Activated CD4-positive, alpha-beta T cell treated with anti-CD3 and anti-CD28 coated beads, Interleukin-2, amount 50 U/mL, for 1 hour (primary cell): ENCODE results near the gene PRKN.

Source experiments
- DNase-seq: peaks from one replicate; pipeline ENCODE4 v3.0.0-alpha.2; 2020

The PRKN gene

DNA sequence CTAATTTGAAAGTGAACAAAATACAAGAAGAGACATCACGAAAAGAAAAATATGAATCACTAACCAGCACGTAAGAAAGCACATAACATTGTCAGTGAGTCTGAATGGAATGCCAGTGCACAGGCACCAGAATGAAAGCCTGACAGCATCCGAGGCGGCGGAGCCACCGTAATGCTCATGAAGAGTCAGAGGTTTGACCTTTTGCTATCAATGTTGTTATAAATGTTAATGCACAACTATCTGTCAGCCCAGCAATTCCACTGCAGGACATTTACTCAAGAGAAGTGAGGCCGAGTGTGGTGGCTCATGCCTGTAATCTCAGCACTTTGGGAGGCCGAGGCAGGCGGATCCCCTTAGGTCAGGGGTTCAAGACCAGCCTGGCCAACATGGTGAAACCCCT is 562.1 kb downstream of the PRKN start:
- DNase-seq = no peak

DNA sequence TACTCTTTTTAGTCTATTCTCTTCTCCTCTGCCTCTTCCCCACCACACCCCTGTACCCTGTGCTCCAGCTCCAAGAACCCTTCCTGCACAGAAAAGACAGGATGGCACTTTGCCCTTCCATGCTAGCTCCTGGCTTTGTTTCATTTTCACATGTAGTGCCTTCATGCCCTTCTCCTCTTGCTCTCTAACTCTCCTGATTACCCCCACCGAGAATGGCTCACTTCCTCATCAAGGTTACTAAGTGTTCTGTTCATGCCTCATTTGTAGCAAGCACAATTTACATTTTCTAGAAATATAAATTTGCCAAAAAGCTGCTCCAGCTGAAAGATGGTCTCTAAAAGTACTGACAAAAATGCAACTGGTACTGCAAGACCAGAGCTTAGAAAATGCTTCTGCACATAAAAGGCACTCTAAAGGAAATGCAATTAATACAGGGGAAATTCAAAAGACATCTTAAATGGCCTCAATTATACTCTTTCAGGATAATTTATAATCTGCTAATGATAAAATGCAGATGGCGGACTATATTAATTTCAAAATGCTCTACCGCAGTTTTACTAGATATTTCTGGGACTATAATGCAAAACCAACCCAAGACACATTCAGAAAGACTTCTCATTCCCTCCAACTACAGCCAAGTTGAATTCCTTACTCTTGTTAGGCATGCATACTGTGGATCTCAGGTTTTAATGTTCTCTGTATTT is 570.2 kb downstream of the PRKN start:
- DNase-seq = no peak

DNA sequence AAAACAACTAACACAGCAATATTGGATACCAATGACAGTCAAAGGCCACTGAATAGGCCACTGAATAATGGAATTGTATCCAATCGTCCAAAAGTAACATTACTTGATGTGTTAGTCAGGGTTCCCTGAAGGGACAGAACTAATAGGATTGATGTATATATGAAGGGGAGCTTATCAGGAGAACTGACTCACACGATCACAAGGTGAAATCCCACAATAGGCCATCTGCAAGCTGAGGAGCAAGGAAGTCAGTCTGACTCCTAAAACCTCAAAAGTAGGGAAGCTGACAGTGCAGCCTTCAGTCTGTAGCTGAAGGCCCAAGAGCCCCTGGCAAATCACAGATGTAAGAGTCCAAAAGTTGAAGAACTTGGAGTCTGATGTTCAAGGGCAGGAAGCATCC is 571.4 kb downstream of the PRKN start:
- no peak for DNase-seq

DNA sequence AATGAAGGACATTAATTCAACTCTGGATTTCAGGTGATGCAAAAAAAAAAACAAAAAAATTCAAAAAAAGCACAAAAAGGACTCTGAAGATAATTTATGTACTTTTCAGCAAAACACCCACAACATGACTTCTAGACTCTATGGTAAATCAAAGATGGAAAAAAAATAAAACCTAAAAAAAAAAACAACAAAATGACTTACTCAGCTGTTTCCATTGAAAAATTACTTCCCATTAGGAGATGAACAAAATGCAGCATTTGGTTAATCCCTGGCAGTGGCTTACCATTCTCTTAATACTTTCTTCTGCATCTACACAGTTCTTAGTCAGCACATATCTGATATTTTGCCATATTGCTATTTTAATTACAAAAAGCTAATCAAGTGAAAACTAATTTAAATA is 572.6 kb downstream of the PRKN start:
- no peak for DNase-seq

DNA sequence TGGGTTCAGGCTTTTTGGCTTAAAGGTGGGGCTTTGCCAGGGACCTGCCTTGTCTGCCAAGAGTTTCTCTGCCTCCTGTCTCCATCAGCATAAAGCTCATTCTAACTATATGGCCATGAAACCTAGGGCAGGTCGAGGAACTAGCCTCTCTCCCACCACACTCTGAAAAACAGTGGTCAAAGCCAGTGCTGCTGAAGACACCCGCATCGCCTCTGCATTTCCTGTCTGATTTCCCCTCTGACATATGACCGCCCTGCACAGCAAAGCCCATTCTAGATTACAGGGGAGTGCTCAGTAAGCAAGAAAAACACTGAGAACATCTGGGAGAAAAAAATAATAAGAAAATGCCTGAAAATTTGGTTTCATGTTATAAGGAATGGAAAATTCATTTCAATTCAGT is 573.6 kb downstream of the PRKN start:
- DNase-seq = no peak

DNA sequence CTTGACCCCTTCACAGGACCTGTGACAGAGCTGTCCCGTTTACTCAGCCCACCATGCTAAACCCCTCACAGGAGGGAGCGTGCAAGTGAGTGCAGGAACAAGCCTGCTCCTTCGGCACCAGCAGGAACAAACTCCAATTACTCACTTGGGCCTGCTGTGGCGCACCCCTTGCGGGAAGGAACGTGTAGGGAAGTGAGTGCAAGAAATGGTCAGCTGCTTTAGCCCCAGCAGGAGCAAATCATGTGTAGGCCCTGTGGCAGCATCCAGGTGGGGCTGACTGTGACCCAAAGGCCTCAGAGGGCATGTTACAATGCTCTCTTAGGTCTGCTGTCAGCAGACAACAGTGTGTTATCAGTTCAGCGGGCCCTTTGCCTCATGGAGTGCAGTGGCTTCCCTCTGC is 574.4 kb downstream of the PRKN start:
- DNase-seq = no peak

DNA sequence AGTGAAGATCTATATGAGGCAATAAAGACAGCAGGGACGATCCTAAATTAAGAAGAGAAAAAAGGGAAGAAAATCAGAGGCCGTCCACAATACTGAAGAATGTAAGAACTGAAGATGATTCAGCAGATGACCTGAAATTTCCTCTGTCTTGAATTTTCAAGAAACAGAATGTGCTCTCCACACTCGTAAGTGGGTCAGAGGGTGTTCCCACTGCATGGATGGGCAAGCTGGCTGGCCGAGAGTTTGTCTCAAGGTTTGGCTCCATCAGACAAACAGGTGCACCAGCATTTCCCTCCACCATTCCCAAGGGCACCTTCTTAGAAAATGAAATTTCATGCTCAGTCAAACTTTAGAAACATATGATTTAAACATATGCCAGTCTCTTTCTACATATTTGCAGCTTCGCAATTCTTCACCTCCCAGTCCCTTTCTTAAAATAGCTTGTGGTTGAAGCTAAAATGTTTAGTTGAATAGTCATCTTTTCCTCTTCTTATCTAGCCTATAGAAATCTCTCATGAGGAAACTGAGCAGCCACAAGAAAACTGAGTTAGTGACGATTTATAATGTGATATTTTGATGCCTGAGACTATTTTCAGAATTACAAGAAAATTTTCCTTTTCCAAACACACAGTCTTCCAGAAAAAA is 576.4 kb downstream of the PRKN start:
- DNase-seq = no peak

DNA sequence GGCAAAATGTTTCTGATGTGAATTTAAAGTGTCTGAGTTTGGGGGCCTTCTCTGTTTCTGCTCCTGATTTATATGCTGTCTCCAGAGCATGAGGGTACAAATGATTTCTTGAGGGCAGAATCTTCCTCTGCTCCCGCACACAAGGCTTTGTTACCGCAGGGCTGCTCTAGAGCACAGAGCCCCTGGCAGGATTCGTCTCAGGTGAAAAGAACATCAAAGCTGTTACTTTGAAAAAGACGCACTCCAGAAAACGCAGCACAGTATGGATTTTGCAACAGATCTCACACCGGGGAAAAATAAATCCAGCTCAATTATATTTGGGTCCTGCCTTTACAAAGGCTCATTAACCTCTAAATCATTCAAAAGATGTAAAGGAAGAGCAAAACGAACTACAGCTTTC is 577.3 kb downstream of the PRKN start:
- DNase-seq = no peak

DNA sequence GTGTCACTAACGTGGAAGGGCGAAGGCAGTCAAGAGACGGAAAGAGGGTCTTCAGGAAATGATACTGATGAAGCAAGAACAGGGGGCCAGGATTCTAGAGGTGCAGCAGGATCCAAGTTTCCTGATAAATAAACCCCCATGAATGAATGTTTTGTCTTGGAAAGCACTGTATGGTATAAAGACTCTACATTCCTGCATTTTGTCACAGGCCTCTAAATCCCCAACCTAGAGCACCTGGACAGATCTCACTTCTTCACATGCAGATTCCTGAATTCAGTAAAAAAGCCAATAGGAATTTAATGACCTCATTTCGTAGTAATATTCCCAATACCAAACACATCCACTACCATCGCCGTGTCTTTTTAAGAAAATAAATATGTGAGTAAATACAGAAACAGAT is 577.8 kb downstream of the PRKN start:
- no peak for DNase-seq

DNA sequence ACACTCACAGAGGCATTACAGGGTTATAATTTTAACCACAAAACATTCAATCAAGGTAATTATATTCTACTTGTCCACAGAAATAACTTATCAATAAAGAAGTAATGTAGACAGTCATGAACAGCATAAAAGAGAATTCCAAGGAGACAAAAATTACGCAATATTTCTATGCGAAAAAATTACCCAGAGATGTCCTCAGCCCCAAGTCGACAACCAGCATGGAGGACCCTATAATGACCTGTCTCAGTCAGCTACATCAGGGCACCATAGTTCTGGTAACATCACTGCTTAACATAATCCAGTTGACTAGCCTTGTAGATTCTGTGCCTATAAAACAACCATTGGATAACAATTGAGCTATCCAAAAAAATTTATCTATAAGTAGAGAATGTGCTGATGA is 579.8 kb downstream of the PRKN start:
- no peak for DNase-seq

DNA sequence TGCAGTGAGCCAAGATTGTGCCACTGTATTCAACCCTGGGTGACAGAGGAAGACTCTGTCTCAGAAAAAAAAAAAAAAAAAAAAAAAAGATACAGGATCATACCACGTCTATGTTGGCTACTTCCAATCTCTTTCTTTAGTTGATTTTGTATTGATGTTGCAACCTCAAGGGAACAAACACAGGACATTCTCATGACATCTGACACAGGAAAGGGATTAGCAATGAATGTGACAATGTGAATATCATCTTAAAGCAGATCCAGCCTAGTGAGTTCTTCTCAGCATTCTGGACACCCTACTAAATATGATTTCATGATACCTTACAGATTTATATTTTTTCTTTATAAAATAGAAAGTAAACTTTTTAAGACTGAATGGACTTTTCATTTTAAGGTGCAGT is 580.3 kb downstream of the PRKN start:
- no peak for DNase-seq

DNA sequence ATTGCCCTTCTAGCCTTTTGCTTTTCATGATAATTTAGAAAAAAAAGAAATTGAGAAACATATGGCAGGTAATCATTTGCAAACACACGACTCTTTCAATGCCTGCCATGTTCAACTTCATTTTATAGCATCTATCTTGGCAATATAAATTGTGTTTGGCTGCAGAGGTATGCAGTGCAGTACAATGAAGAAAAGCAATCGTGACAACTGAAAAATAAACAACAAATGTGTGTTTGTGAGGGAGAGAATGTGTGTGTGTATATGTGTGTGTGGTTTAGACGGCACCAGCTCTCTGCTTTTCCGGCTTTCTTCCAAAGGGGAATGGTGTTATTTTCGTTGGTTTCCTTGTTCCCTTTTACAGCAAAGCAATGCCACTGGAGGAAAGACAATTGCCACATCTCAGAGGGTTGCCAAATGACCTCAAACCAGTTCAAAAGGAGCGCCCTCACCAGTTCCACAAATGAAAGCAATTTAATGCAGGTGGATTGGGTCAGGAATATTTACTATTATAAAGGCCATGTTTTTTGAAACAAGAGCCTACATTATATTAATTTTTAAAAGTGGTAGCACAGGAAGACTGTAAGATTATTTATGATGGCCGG is 587.2 kb downstream of the PRKN start:
- no peak for DNase-seq

DNA sequence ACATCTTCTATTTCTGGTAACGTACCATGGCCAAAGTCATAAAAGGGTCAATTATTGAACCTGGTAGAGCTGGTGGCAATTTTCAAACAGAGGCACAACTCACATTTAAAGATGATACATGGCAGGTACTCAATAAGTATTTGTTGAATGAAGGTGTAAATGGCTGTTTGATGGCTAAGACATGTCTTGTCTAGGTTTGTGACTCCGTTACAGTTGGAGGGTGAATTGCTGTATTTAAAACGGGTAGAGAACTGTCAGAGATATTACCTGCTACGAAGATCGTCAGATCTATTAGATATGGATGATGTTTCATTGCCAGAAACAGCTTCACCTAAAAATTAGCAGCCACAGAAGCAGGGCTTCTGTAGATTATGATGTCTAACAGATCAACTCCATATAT is 601.9 kb downstream of the PRKN start:
- no peak for DNase-seq

DNA sequence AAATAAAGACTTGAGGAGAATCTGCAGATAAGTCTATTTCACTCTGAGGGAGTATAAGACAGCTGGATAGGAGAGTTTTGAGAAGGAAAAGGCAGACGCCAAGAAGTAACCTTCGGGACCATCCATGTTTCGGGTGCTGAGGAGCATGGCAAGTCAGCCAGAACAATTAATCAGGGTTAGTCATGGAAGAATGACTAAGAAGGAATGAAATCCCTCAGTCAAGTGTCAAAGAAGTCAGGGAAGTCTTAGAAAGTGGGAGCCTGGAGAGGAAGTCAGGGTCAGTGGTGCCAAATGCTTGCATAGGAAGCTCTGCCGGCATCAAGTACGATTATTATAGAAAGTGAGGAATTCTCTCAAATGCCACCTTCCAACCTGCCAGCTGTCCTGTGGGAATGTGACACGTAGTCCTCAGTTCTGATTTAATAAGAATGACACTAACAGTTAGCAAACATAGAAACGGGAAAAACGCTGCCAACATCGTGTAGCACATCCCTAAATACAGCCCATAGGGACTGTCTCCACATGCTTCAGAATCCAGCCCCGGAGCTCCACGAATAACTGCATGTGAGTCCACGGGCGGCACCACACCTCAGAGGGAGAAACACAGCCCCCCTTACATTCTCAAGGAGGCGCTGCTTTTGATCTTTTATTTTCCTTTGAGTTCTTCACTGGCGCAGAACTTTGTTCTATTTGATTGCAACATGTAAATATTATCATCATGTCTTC is 602.7 kb downstream of the PRKN start:
- DNase-seq = no peak

DNA sequence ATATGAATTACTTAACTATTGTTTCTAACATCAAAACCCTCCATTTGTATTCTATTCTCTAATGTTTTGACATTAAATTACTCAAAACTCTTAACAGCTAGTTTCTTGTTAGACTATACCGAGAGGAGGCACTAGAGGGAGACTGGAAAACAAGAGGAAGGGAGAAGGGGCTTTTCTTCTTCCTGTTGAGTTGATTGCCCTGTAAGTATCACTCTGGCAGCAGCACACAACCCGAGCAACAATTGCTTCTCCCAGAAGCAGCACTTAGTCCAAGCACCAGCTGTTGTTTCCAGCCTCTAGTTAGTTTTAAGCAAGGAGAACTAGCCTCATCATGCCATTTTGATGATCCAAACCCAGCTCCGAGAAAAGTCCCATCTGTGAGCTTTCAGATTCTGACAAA is 603.8 kb downstream of the PRKN start:
- no peak for DNase-seq

DNA sequence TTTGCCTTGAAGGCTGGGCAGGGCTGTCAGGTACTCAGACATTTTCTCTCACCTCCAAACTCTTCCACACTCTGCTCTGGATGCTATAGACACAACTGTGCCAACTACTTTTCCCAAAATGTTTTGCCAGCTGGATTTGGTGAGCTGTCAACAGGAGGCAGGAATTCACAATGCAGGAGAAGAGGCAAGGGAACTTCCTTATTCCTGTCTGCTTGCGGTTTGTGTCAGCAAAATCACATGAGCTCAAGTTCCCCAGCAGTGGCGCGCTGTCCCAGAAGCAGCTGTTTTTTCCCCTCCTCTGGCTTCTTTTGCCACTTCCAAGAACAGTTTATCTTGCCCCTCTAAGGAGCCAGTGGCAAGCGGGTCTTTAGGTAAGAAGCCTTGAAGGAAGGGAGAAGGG is 608.2 kb downstream of the PRKN start:
- no peak for DNase-seq

DNA sequence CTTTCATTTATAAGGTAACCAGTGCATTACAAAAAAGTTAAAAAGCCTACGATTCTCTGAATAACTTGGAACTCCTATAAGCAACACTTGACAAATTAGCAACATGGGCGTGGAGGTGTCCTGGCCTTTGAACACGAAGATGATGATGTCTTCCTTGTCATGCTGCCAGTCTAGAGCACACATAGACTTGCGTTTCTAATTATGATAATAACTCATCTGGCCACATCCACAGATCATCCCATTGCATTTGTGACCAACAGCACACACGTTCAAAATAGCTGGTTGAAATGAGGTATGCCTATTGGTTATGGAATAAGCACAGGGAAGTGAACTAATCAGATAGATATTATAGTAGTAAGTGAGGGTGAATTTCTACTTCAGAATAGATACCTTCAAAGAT is 608.9 kb downstream of the PRKN start:
- DNase-seq = no peak

DNA sequence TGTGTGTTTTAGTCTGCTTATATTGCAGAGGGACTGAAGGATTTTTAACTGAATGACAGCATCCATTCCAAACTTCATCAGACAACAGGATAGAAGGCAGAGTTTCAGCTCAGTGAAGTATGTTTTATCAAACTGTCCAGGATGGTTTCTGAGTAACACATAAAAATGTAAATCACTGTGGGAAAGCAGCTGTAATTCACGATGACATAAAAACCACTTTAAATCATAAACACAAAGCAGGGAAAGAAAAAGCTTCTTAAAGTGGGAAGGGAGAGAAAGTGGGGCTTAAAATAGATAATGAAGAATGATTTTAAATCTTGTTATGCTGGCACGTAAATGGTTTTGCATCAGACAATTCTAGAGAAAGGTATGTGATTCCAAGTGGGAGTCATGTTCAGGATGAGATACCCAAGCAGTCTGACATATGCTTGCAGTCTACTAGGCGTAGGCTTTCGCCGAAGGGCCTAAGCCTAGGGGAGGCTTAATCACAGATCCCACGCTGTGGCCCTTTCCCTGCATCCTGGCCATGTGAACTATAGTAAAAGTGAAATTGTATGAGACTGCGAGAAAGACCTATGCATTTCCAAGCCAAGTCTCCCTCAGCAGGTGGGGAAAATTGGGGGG is 610.6 kb downstream of the PRKN start:
- no peak for DNase-seq

DNA sequence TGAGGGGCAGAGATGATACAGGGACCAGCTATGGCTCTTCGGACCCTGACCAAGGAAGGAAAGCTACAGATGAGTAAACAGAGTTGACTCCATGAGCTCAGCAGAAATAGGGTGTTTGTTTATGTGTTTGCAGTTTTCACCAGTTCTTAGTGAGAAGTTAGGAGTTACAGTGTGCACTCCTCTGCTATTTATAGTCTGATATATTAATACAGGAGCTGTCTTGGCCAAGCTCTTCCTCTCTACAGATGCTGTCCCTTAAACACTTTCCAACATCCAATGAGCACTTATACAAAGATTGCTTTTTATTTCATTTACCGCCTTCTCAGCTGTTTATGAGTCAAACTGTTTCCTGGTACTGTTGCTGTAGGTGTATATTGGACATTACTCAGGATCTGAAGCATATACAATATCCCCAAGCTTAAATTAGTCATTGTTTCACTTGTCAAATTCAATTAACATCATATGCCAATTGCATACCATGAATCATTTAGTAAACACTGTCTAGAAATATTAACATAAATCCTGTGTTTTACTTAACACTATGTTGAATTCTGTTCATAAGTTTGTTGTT is 618.0 kb downstream of the PRKN start:
- DNase-seq = no peak

DNA sequence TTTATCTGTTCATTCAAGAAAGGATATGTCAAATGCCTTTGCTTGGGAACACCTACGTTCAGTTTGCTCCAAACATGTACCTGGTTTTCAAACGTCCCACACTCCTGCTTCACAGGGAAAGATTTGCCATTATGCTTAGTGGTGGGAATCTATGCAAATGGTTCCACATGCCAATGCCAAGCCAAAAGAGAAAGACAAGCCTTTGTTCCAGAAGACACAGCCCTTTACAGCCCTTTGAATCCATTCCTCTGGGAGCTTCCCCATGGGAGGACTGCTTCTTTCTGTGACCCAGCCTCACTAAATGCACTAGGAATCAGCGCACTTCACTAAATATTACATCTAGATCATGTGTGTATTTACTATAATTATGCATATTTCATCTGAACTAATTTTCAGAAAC is 619.5 kb downstream of the PRKN start:
- DNase-seq = no peak

DNA sequence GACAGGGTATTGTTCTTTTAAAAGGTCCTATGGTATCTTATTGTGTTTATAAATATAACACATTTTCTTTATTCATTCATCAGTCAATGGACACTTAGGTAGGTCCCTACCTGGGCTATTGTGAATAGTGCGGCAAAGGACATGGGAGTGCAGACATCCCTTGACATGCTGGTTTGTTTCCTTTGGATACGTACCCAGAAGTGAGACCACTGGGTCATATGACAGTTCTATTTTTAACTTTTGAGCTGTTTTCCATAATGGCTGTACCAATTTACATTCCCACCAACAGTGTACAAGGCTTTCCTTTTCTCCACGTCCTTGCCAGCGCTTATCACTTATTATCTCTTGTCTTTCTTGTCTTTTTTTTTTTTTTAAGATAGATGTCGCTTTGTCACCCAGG is 627.5 kb downstream of the PRKN start:
- DNase-seq = no peak

DNA sequence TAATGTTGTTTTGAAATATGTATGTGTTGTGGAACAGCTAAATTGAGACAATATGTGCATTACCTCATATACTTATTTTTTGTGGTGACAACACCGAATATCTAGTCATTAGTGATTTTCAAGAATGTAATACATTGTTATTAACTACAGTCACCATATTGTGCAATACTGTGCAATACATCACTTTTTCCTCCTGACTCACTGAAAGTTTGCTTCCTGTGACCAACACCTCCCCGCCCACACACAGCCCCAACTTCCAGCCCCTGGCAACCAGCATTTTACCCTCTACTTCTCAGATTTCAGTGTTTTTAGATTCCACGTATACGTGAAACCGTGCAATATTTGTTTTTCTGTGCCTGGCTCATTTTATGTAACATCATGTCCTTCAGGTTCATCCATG is 627.9 kb downstream of the PRKN start:
- no peak for DNase-seq

DNA sequence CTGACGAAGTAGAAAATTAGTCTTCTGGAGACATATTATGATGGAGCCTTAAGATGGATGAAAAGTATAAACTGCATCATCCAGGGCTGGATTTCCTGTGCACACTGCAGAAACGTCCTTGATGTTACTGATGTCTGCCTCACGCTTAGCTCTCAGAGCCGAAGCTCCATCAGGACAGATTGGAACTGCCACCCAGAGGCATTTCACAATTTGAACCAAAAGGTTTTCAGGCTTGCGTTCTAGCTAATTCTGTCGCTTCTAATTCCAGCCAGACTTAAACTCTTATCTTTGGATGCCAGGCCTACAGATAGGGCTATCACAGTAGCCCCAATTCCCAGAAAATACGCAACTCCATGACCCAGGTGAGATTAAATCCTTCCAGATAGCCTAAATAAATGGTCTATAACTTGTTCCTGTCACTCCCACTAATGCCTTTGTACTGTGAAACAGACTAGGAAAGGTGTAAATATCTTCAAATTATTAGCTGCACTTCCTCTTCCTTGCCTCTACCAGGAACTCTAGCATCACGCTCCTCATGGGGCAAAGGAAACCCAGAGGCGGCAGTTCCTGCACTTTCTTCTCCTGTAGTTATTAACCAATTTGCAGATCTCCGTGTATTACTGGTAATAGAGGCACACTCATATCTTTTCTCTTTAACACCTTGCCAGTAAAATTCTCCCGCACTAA is 634.6 kb downstream of the PRKN start:
- no peak for DNase-seq
